ENCODE measurements around the gene MAP2. TPM values are rescaled to one million over a fixed set of nuclear protein-coding genes. Genes with fewer than 3 reads are reported as not detected.
A peak's percentile ranks its signal among the peaks of the same experiment; 100 is the strongest.

MAP2 gene
- total RNA-seq, 1 experiment from 2014 or later = 71.1 TPM

- TF ChIP-seq CTCF (conservative IDR thresholded peaks at IDR 0.05) (no peak), EZH2 (IDR thresholded peaks at IDR 0.05; ENCODE audit: low read depth) (no peak)
- Histone ChIP-seq H3K9me2 (ENCODE audit: insufficient read depth) (no peaks in the 10 kb centered on the region), H3K4me1 (replicated peaks; ENCODE audit: insufficient read depth) (peaks cover 19% of the 10 kb centered on the region), H3K4me2 (no peak overlapping the region), H3K4me3 (no peak overlapping the region), H3K36me3 (ENCODE audit: low read depth) (no peaks in the 10 kb centered on the region), H3K9me3 (ENCODE audit: insufficient read depth, low read depth) (peaks cover 17% of the 10 kb centered on the region; the same call in 1 of the 2 replicates), H3K27ac (peak overlapping the region; percentile 39; the same call in 1 of the 2 replicates), H4K20me1 (ENCODE audit: insufficient read depth) (no peaks in the 10 kb centered on the region), H3K79me2 (ENCODE audit: low read depth) (no peaks in the 10 kb centered on the region), H2AFZ (no peak overlapping the region), H3F3A (ENCODE audit: insufficient read depth, low read depth) (peaks cover 14% of the 10 kb centered on the region; the same call in 1 of the 2 replicates), H3K27me3 (ENCODE audit: insufficient read depth, low read depth) (no peaks in the 10 kb centered on the region)
- intact Hi-C loops (cut with micrococcal nuclease; ENCODE audit: unreplicated experiment) = loop anchor here (5.0 kb wide), 2 partner anchors 42 to 117 kb away; partner anchors contain the start of gene MAP2
- ChIA-PET POLR2A (ENCODE audit: unreplicated experiment) (interaction anchor here (0.6 kb wide), 1 partner anchor 43 kb away, joined by 3 read pairs; the partner anchor contains the start of gene MAP2), CTCF (no interaction called here)
- DNase-seq = peak in 1 of 2 experiments; percentile 42
- BruUV-seq (replicated peaks) = no TSS peak
These were observed 43.6 kb upstream of the MAP2 start for GRCh38 chr2:209380293-209380692.

GRCh38 chr2:209381091-209381490, 42.8 kb upstream of the MAP2 start:
- Histone ChIP-seq H3K27me3 (ENCODE audit: insufficient read depth, low read depth) (no peaks in the 10 kb centered on the region), H3K4me3 (no peak overlapping the region), H3K4me1 (replicated peaks; ENCODE audit: insufficient read depth) (peaks cover 19% of the 10 kb centered on the region), H3K4me2 (no peak overlapping the region), H3K27ac (no peak overlapping the region), H3K79me2 (ENCODE audit: low read depth) (no peaks in the 10 kb centered on the region), H3F3A (ENCODE audit: insufficient read depth, low read depth) (peaks cover 14% of the 10 kb centered on the region; the same call in 1 of the 2 replicates), H3K9me2 (ENCODE audit: insufficient read depth) (no peaks in the 10 kb centered on the region), H3K9me3 (ENCODE audit: insufficient read depth, low read depth) (peaks cover 12% of the 10 kb centered on the region; the same call in 1 of the 2 replicates), H3K36me3 (ENCODE audit: low read depth) (no peaks in the 10 kb centered on the region), H4K20me1 (ENCODE audit: insufficient read depth) (no peaks in the 10 kb centered on the region), H2AFZ (no peak overlapping the region)
- intact Hi-C loops (cut with micrococcal nuclease; ENCODE audit: unreplicated experiment) = loop anchor here (5.0 kb wide), 2 partner anchors 41 to 116 kb away; partner anchors contain the start of gene MAP2
- no peak for DNase-seq
- POLR2A ChIA-PET (ENCODE audit: unreplicated experiment) = no interaction called here
- BruUV-seq (replicated peaks) = no TSS peak
- TF ChIP-seq CTCF (conservative IDR thresholded peaks at IDR 0.05) (no peak), EZH2 (IDR thresholded peaks at IDR 0.05; ENCODE audit: low read depth) (no peak)
- CTCF ChIA-PET = no interaction called here

GRCh38 chr2:209382775-209383174, 41.1 kb upstream of the MAP2 start:
- TF ChIP-seq EZH2 (IDR thresholded peaks at IDR 0.05; ENCODE audit: low read depth) = no peak
- TF ChIP-seq CTCF (conservative IDR thresholded peaks at IDR 0.05) = no peak
- BruUV-seq (replicated peaks) = TSS peak; percentile 55
- CTCF ChIA-PET = no interaction called here
- no peaks in the 10 kb centered on the region for H3K79me2 ChIP-seq (ENCODE audit: low read depth)
- peaks cover 8% of the 10 kb centered on the region; the same call in 1 of the 2 replicates for H3K9me3 ChIP-seq (ENCODE audit: insufficient read depth, low read depth)
- H3F3A ChIP-seq (ENCODE audit: insufficient read depth, low read depth) = peaks cover 14% of the 10 kb centered on the region; the same call in 1 of the 2 replicates
- peak overlapping the region; percentile 62 for H3K4me2 ChIP-seq
- H3K27me3 ChIP-seq (ENCODE audit: insufficient read depth, low read depth) = no peaks in the 10 kb centered on the region
- H3K27ac ChIP-seq = peak overlapping the region; percentile 99
- no peaks in the 10 kb centered on the region for H3K9me2 ChIP-seq (ENCODE audit: insufficient read depth)
- H3K4me3 ChIP-seq = no peak overlapping the region; the same call in 1 of the 2 replicates
- no peaks in the 10 kb centered on the region for H4K20me1 ChIP-seq (ENCODE audit: insufficient read depth)
- peaks cover 19% of the 10 kb centered on the region for H3K4me1 ChIP-seq (replicated peaks; ENCODE audit: insufficient read depth)
- no peaks in the 10 kb centered on the region for H3K36me3 ChIP-seq (ENCODE audit: low read depth)
- intact Hi-C loops (cut with micrococcal nuclease; ENCODE audit: unreplicated experiment) = loop anchor here (1.0 to 5.0 kb wide), 3 partner anchors 13 to 115 kb away; partner anchors contain the start of gene MAP2
- DNase-seq = peak in 1 of 2 experiments; percentile 57
- POLR2A ChIA-PET (ENCODE audit: unreplicated experiment) = interaction anchor here (0.6 kb wide), 1 partner anchor 41 kb away, joined by 5 read pairs; the partner anchor contains the start of gene MAP2
- H2AFZ ChIP-seq = no peak overlapping the region

Measured in PC-9 (cell line).